ENCODE data around the gene ALKBH6.
"Not testable (repeated sequence)": the region's sequence is repeated elsewhere in the genome, so short reads cannot be mapped to it uniquely, and the experiment has no call there.

ALKBH6 gene

DNA sequence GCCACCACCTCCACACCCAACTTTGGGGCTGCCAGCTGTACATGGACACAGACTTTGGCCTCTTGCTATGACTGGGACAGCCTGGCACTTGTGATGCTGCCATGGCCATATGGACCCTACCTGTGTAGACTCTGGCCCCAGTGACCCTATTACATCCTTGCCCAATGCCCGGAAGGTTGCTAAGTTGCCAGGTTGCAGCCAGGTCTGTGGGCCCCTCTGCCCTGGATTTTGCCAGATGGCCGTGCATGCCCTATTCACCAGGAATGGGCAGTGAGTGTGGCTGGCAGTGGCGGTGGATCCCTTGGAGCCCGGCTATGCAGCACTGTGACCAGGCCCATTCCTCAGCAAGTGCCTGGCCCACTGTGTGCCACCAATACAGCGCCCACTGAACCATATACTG lies 27.9 kb downstream of the ALKBH6 start (continued):
- TF ChIP-seq CREB5 (CRISPR knock-in tag; IDR thresholded peaks at IDR 0.05; ENCODE audit: low read depth) (no peak), ZFP30 (CRISPR knock-in tag; IDR thresholded peaks at IDR 0.05) (no peak), GLIS3 (CRISPR knock-in tag; IDR thresholded peaks at IDR 0.05) (no peak), ISL1 (CRISPR knock-in tag; IDR thresholded peaks at IDR 0.05) (no peak), OSR1 (CRISPR knock-in tag; IDR thresholded peaks at IDR 0.05) (no peak), CSDC2 (CRISPR knock-in tag; IDR thresholded peaks at IDR 0.05) (no peak), POU6F1 (CRISPR knock-in tag; IDR thresholded peaks at IDR 0.05; ENCODE audit: borderline replicate concordance, low read depth) (no peak), ZFP3 (CRISPR knock-in tag; IDR thresholded peaks at IDR 0.05) (no peak)

GRCh38 chr19:35983177-35983576 lies 30.8 kb downstream of the ALKBH6 start:
- ATAC-seq, result no peak
- TF ChIP-seq CSRNP3 (CRISPR knock-in tag; IDR thresholded peaks at IDR 0.05) (no peak), BACH2 (CRISPR knock-in tag; IDR thresholded peaks at IDR 0.05; ENCODE audit: borderline replicate concordance) (no peak), PPARA (CRISPR knock-in tag; IDR thresholded peaks at IDR 0.05; ENCODE audit: borderline replicate concordance) (no peak), SNAI2 (CRISPR knock-in tag; IDR thresholded peaks at IDR 0.05) (no peak), ZC3H10 (CRISPR knock-in tag; IDR thresholded peaks at IDR 0.05) (no peak), ARNTL (CRISPR knock-in tag; IDR thresholded peaks at IDR 0.05; ENCODE audit: borderline replicate concordance, low read depth) (no peak), TSHZ2 (CRISPR knock-in tag; IDR thresholded peaks at IDR 0.05) (no peak), ZNF565 (CRISPR knock-in tag; conservative IDR thresholded peaks at IDR 0.05; ENCODE audit: low read depth) (no peak), ISL1 (CRISPR knock-in tag; IDR thresholded peaks at IDR 0.05) (no peak), GLIS3 (CRISPR knock-in tag; IDR thresholded peaks at IDR 0.05) (no peak), ZNF8 (CRISPR knock-in tag; IDR thresholded peaks at IDR 0.05) (no peak)

- not testable (repeated sequence) for ATAC-seq
Measured at GRCh38 chr19:35980997-35981396, 33.0 kb downstream of the ALKBH6 start.

- TF ChIP-seq GLIS3 (CRISPR knock-in tag; IDR thresholded peaks at IDR 0.05) (no peak), POU6F1 (CRISPR knock-in tag; IDR thresholded peaks at IDR 0.05; ENCODE audit: borderline replicate concordance, low read depth) (no peak), ZFP30 (CRISPR knock-in tag; IDR thresholded peaks at IDR 0.05) (no peak), PPARA (CRISPR knock-in tag; IDR thresholded peaks at IDR 0.05; ENCODE audit: borderline replicate concordance) (no peak), CREB5 (CRISPR knock-in tag; IDR thresholded peaks at IDR 0.05; ENCODE audit: low read depth) (no peak), TOX (CRISPR knock-in tag; IDR thresholded peaks at IDR 0.05; ENCODE audit: borderline replicate concordance) (no peak), OSR1 (CRISPR knock-in tag; IDR thresholded peaks at IDR 0.05) (no peak), ZFP3 (CRISPR knock-in tag; IDR thresholded peaks at IDR 0.05) (no peak), PATZ1 (CRISPR knock-in tag; IDR thresholded peaks at IDR 0.05; ENCODE audit: borderline replicate concordance) (no peak), ZC3H10 (CRISPR knock-in tag; IDR thresholded peaks at IDR 0.05) (no peak), ISL1 (CRISPR knock-in tag; IDR thresholded peaks at IDR 0.05) (no peak), SNAI2 (CRISPR knock-in tag; IDR thresholded peaks at IDR 0.05) (no peak), ESRRG (CRISPR knock-in tag; IDR thresholded peaks at IDR 0.05) (no peak), ARNTL (CRISPR knock-in tag; IDR thresholded peaks at IDR 0.05; ENCODE audit: borderline replicate concordance, low read depth) (no peak)
Measured at GRCh38 chr19:35978832-35979365, 35.1 kb downstream of the ALKBH6 start.

More at GRCh38 chr19:35978832-35979365, 35.1 kb downstream of the ALKBH6 start:
- no peak for ATAC-seq

Data from SK-N-SH treated with all-trans-retinoic acid at 6 μM for 48 hours (cell line).